Keratinocyte (primary cell): Measurements from ENCODE around the gene KCNC1. TPM values are rescaled to one million over a fixed set of nuclear protein-coding genes. Genes with fewer than 3 reads are reported as not detected.

Source experiments
- DNase-seq: peaks from one replicate; pipeline ENCODE4 v3.0.0-alpha.2; 2011; ENCODE audit warnings: low read depth, missing footprints, low spot score
- FAIRE-seq: peaks from 2 replicates; lab custom pipeline; 2011; peaks lifted over from hg19 to GRCh38; lab: Jason Lieb, UNC
- H2AFZ ChIP-seq: 2 replicates; pipeline ENCODE4 v1.6.0; 2012; ENCODE audit warnings: low read length, control low read depth, inconsistent platforms; ENCODE audit not compliant: control insufficient read depth
- H3K27ac ChIP-seq: 2 replicates; pipeline ENCODE4 v1.5.1; 2011; ENCODE audit warnings: low read length; ENCODE audit not compliant: control insufficient read depth, insufficient read depth
- H3K27me3 ChIP-seq: 3 replicates; pipeline ENCODE4 v1.6.0; 2011; ENCODE audit warnings: low read length; ENCODE audit not compliant: control insufficient read depth, insufficient read depth; ENCODE audit errors: extremely low read depth
- H3K36me3 ChIP-seq, 2 experiments: 2 replicates in 1 of 2; 3 replicates in 1 of 2; pipeline ENCODE4 v1.5.1; 2011; ENCODE audit warnings: low read length in 2 of 2, mild to moderate bottlenecking in 1 of 2; ENCODE audit not compliant: control insufficient read depth in 2 of 2, insufficient read depth in 2 of 2; ENCODE audit errors: extremely low read depth in 1 of 2
- H3K4me1 ChIP-seq: 3 replicates; pipeline ENCODE4 v1.5.1; 2011; ENCODE audit warnings: low read length; ENCODE audit not compliant: control insufficient read depth, insufficient read depth; ENCODE audit errors: extremely low read depth
- H3K4me2 ChIP-seq: 3 replicates; pipeline ENCODE4 v1.6.0; 2011; ENCODE audit warnings: low read depth, low read length; ENCODE audit not compliant: control insufficient read depth, insufficient read depth; ENCODE audit errors: extremely low read depth
- H3K4me3 ChIP-seq, 3 experiments: fragments of 200-600 bp in 1 of 3; sonication (generic) in 1 of 3; 2 replicates in 2 of 3; 3 replicates in 1 of 3; pipeline ENCODE4 v1.5.1; 2011 to 2016; ENCODE audit warnings: low read length in 3 of 3, mild to moderate bottlenecking in 3 of 3, control low read depth in 2 of 3, inconsistent platforms in 1 of 3, low read depth in 1 of 3, mixed read lengths in 1 of 3, mixed run types in 1 of 3, moderate library complexity in 1 of 3; ENCODE audit not compliant: control insufficient read depth in 2 of 3, insufficient read depth in 2 of 3; ENCODE audit errors: extremely low read depth in 1 of 3
- H3K79me2 ChIP-seq: 2 replicates; pipeline ENCODE4 v1.6.0; 2012; ENCODE audit warnings: low read length; ENCODE audit not compliant: control insufficient read depth, insufficient read depth
- H3K9ac ChIP-seq: 3 replicates; pipeline ENCODE4 v1.6.0; 2011; ENCODE audit warnings: low read length; ENCODE audit not compliant: control insufficient read depth, insufficient read depth; ENCODE audit errors: extremely low read depth
- H3K9me1 ChIP-seq: 3 replicates; pipeline ENCODE4 v1.6.0; 2011; ENCODE audit warnings: low read length; ENCODE audit not compliant: control insufficient read depth, insufficient read depth; ENCODE audit errors: extremely low read depth
- H3K9me3 ChIP-seq: 2 replicates; pipeline ENCODE4 v1.5.1; 2012; ENCODE audit warnings: low read depth, low read length; ENCODE audit not compliant: control insufficient read depth
- H4K20me1 ChIP-seq: 3 replicates; pipeline ENCODE4 v1.6.0; 2011; ENCODE audit warnings: low read length; ENCODE audit not compliant: control insufficient read depth, insufficient read depth; ENCODE audit errors: extremely low read depth
- CTCF ChIP-seq, 3 experiments: IDR thresholded peaks in 1 of 3; conservative IDR thresholded peaks in 1 of 3; optimal IDR thresholded peaks in 1 of 3; 2 replicates in 2 of 3; 3 replicates in 1 of 3; pipeline versions ENCODE3 to v1.5.1; 2011; ENCODE audit warnings: low read length in 3 of 3, mild to moderate bottlenecking in 3 of 3, moderate library complexity in 2 of 3, control low read depth in 1 of 3, inconsistent platforms in 1 of 3; ENCODE audit not compliant: insufficient read depth in 2 of 3; ENCODE audit errors: extremely low read depth in 1 of 3
- EZH2 ChIP-seq: IDR thresholded peaks from one replicate; pipeline ENCODE4 v1.6.1; 2012; ENCODE audit warnings: inconsistent platforms, mild to moderate bottlenecking, low read length, moderate library complexity
- dilution Hi-C: fragments of 300-500 bp; cut with MboI; formaldehyde crosslinking; loops from one replicate; pipeline ENCODE4 v1.7.0; 2020; ENCODE audit warnings: low sequenced_read_pairs; ENCODE audit not compliant: extremely low pct_ligation_motif_present
- polyA minus RNA-seq, 3 experiments: library from RNA; depleted of rRNA, polyadenylated mRNA; stranded (reverse); fragments of >200 nt; gene quantifications; 1 replicate in 1 of 3; 2 replicates in 1 of 3; 3 replicates in 1 of 3; pipeline ENCODE4 v1.2.3, GENCODE V29; 2011
- polyA plus RNA-seq, 5 experiments: library from polyadenylated mRNA; depleted of rRNA in 3 of 5; stranded (reverse) in 3 of 5; stranded (forward) in 1 of 5; unstranded in 1 of 5; fragments of >200 nt; gene quantifications; 1 replicate in 1 of 5; 2 replicates in 3 of 5; 3 replicates in 1 of 5; pipeline versions ENCODE4 v1.2.1 to v1.2.3, GENCODE V29; 2011 to 2012; ENCODE audit warnings: missing spikeins in 2 of 5, low read depth in 1 of 5, low replicate concordance in 1 of 5

Gene KCNC1
- polyA plus RNA-seq (not detected in 3 replicates), polyA minus RNA-seq (0.03 TPM in 1 of 3 replicates, not detected in the others)
- not detected for polyA plus RNA-seq (2011; ENCODE audit: low read depth)
- not detected in 2 replicates for polyA plus RNA-seq (2011; cell fraction: cytosol; rRNA removed)
- polyA plus RNA-seq (2011; cell fraction: nucleus; rRNA removed): not detected in 2 replicates
- 0.18 TPM in 1 of 2 replicates, not detected in the other for polyA plus RNA-seq (2012; ENCODE audit: low replicate concordance)
- not detected for polyA minus RNA-seq (2011; cell fraction: cytosol; rRNA and poly(A)+ RNA removed)
- polyA minus RNA-seq (2011; cell fraction: nucleus; rRNA and poly(A)+ RNA removed): not detected in 2 replicates

GRCh38 chr11:17734418-17734911 is at the start of gene KCNC1:
TSS of gene KCNC1 (plus strand) at chr11:17734781. CDS start at chr11:17736003, 1,222 bp downstream.
- H3K9me1 ChIP-seq: no peaks in the 10 kb centered on the region
- H2AFZ ChIP-seq: no peak within 1 kb of the TSS
- peak within 1 kb of the TSS in 1 of 3 experiments; percentile 13 for H3K4me3 ChIP-seq
- no peak within 1 kb of the TSS for H3K27ac ChIP-seq
- H3K36me3 ChIP-seq: no peaks in the 10 kb centered on the region
- no peak within 1 kb of the TSS for H3K4me2 ChIP-seq
- H4K20me1 ChIP-seq: peaks cover 4% of the 10 kb centered on the region
- H3K9ac ChIP-seq: no peak within 1 kb of the TSS
- FAIRE-seq (no peak), DNase-seq (no peak)
- no peaks in the 10 kb centered on the region for H3K9me3 ChIP-seq
- H3K79me2 ChIP-seq: no peaks in the 10 kb centered on the region
- no peaks in the 10 kb centered on the region for H3K4me1 ChIP-seq
- TF ChIP-seq EZH2 (no peak), CTCF (optimal IDR thresholded peaks at IDR 0.05 in 1 of 3, IDR thresholded peaks at IDR 0.05 in 1 of 3, conservative IDR thresholded peaks at IDR 0.05 in 1 of 3; ENCODE audit: extremely low read depth in 1 of 3, insufficient read depth in 2 of 3, low read length in 3 of 3) (no peak)
- dilution Hi-C loops: no loop called here
- H3K27me3 ChIP-seq: peaks cover 52% of the 10 kb centered on the region

- dilution Hi-C loops: no loop called here
- Histone ChIP-seq H3K4me2 (no peak overlapping the region), H3K9me3 (no peaks in the 10 kb centered on the region), H3K9ac (no peak overlapping the region), H3K4me1 (no peaks in the 10 kb centered on the region), H3K79me2 (no peaks in the 10 kb centered on the region), H3K4me3 (no peak overlapping the region), H3K36me3 (no peaks in the 10 kb centered on the region), H3K27me3 (peaks cover 7% of the 10 kb centered on the region), H4K20me1 (no peaks in the 10 kb centered on the region), H2AFZ (no peak overlapping the region), H3K9me1 (no peaks in the 10 kb centered on the region), H3K27ac (no peak overlapping the region)
- no peak for FAIRE-seq
- no peak for DNase-seq
- TF ChIP-seq CTCF (optimal IDR thresholded peaks at IDR 0.05 in 1 of 3, IDR thresholded peaks at IDR 0.05 in 1 of 3, conservative IDR thresholded peaks at IDR 0.05 in 1 of 3; ENCODE audit: extremely low read depth in 1 of 3, insufficient read depth in 2 of 3, low read length in 3 of 3) (no peak), EZH2 (no peak)
These were observed 48.2 kb upstream of the KCNC1 start for GRCh38 chr11:17686231-17686980.
